ENCODE results near the gene NKAIN2. TPM values are rescaled to one million over a fixed set of nuclear protein-coding genes. Genes with fewer than 3 reads are reported as not detected.
A peak's percentile ranks its signal among the peaks of the same experiment; 100 is the strongest.

The NKAIN2 gene
- polyA plus RNA-seq, 1 donor from 2014 or later, result not detected

GRCh38 chr6:123838505-123839234, 35.0 kb downstream of the NKAIN2 start:
- Mint-ChIP-seq H3K9me3 (peaks cover 0 to 6% (median 0%) of the 10 kb centered on the region in 3 donors), H3K27ac (no peak overlapping the region), H3K4me1 (no peaks in the 10 kb centered on the region), H3K36me3 (no peaks in the 10 kb centered on the region), H3K27me3 (no peaks in the 10 kb centered on the region), H3K4me3 (peak overlapping the region in 1 of 4 donors; percentile 17)

GRCh38 chr6:123841067-123841896, 37.6 kb downstream of the NKAIN2 start:
- Mint-ChIP-seq H3K27ac (no peak overlapping the region), H3K36me3 (no peaks in the 10 kb centered on the region), H3K4me1 (no peaks in the 10 kb centered on the region), H3K27me3 (no peaks in the 10 kb centered on the region), H3K4me3 (no peak overlapping the region), H3K9me3 (peaks cover 0 to 6% (median 0%) of the 10 kb centered on the region in 3 donors)

DNA sequence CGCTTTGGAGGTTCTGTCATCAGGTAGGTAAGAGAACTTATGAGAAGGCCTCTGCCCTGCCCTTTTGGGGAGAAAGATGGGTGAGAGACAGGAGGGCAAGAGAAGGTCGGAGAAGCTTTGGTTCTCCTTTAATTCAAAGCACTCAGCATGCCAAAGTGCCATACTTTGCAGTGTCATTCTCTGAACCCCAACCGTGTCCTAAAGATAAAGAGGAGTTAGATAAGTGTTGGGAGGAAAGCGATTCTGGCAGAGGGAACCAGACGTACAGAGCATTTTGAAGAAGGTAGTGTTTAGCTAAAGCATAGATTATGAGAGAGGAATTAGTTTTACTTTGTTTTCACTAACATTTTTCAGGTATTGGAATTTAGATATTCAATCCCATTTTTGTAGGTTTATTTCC, 40.3 kb downstream of the NKAIN2 start:
- H3K9me3 Mint-ChIP-seq, result peaks cover 0 to 5% (median 4%) of the 10 kb centered on the region in 3 donors
- H3K27ac Mint-ChIP-seq, result no peak overlapping the region
- H3K36me3 Mint-ChIP-seq, result no peaks in the 10 kb centered on the region
- H3K4me3 Mint-ChIP-seq, result no peak overlapping the region
- H3K27me3 Mint-ChIP-seq, result no peaks in the 10 kb centered on the region
- H3K4me1 Mint-ChIP-seq, result no peaks in the 10 kb centered on the region

DNA sequence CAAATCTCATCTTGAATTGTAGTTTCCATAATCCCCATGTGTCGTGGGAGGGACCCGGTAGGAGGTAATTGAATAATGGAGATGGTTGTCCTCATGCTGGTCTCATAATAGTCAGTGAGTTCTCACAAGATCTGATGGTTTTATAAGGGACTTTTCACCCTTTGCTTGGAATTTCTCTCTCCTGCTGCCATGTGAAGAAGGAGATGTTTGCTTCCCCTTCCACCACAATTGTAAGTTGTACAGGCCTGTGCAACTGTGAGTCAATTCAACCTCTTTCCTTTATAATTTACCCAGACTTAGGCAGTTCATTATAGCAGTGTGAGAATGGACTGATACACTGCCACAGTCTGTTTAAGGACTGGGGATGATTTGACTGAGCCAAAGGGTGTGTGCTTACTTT, 44.7 kb downstream of the NKAIN2 start:
- no peak overlapping the region for H3K27ac Mint-ChIP-seq
- peaks cover 0 to 7% (median 0%) of the 10 kb centered on the region in 3 donors for H3K9me3 Mint-ChIP-seq
- H3K4me1 Mint-ChIP-seq, result no peaks in the 10 kb centered on the region
- no peaks in the 10 kb centered on the region for H3K27me3 Mint-ChIP-seq
- H3K36me3 Mint-ChIP-seq, result no peaks in the 10 kb centered on the region
- no peak overlapping the region for H3K4me3 Mint-ChIP-seq

DNA sequence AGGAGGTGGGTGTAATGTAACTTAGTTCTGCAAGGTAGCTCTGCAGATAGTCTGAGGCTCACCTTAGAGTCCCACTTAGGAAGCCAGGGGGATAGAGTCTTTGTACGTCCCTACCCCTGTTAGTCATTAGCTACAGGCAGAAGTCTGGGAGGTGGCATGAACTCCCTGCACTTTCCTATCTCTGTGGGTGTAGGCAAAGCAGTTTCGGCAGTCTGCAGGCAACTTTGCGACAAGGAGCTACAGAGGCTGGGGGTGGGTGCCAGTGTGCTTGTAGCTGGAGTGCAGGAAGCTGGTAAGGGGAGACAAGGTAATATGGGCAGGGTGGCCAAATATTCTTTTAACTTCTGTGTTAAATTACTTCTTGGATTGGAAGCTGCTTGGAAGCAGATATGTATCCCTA, 45.7 kb downstream of the NKAIN2 start:
- H3K4me1 Mint-ChIP-seq, result no peaks in the 10 kb centered on the region
- no peak overlapping the region for H3K27ac Mint-ChIP-seq
- H3K9me3 Mint-ChIP-seq, result peaks cover 0 to 7% (median 0%) of the 10 kb centered on the region in 3 donors
- H3K36me3 Mint-ChIP-seq, result no peaks in the 10 kb centered on the region
- H3K27me3 Mint-ChIP-seq, result no peaks in the 10 kb centered on the region
- peak overlapping the region in 1 of 4 donors; percentile 72 for H3K4me3 Mint-ChIP-seq

DNA sequence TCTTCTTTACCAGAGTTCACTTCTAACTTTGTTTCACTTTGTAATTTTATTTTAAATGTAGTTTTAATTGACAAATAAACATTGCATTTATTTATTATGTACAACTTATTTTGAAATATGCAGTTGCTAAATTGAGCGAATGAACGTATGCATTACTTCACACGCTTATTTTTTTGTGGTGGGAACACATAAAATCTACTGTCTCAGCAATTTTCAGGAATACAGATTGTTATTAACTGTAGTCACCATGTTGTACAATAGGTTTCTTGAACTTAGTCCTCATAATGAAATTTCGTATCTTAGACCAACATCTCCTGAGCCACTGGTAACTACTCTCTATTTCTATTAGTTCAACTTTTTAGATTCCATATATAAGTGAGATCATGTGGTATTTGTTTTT, 46.9 kb downstream of the NKAIN2 start:
- H3K36me3 Mint-ChIP-seq, result no peaks in the 10 kb centered on the region
- H3K4me1 Mint-ChIP-seq, result no peaks in the 10 kb centered on the region
- no peak overlapping the region for H3K27ac Mint-ChIP-seq
- H3K9me3 Mint-ChIP-seq, result peaks cover 0 to 7% (median 0%) of the 10 kb centered on the region in 3 donors
- no peak overlapping the region for H3K4me3 Mint-ChIP-seq
- H3K27me3 Mint-ChIP-seq, result no peaks in the 10 kb centered on the region

DNA sequence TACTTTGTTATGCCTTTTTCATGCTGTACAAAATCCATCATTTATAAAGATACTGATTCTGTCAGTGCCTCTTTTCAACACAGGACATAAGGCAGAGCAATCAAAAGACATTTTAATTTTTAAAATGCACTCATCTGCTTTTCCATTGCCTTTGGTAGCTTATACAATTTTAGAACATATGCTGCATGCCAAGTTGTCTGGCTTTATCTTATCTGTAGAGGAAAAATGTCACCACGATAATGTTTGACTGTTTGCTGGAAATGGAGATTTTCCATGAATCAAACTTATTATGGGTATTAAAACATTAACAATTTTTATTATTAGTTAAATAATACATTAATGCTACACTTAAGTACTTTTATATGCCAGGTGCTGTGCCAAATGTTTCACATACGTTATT, 50.5 kb downstream of the NKAIN2 start:
- H3K4me1 Mint-ChIP-seq, result no peaks in the 10 kb centered on the region
- H3K9me3 Mint-ChIP-seq, result peaks cover 0 to 3% (median 3%) of the 10 kb centered on the region in 3 donors
- no peaks in the 10 kb centered on the region for H3K36me3 Mint-ChIP-seq
- H3K27ac Mint-ChIP-seq, result no peak overlapping the region
- H3K27me3 Mint-ChIP-seq, result no peaks in the 10 kb centered on the region
- no peak overlapping the region for H3K4me3 Mint-ChIP-seq

GRCh38 chr6:123855506-123855905, 51.8 kb downstream of the NKAIN2 start:
- Mint-ChIP-seq H3K4me3 (no peak overlapping the region), H3K9me3 (peaks cover 0 to 4% (median 3%) of the 10 kb centered on the region in 3 donors), H3K4me1 (no peaks in the 10 kb centered on the region), H3K27me3 (no peaks in the 10 kb centered on the region), H3K27ac (no peak overlapping the region), H3K36me3 (no peaks in the 10 kb centered on the region)

GRCh38 chr6:123859291-123859690, 55.6 kb downstream of the NKAIN2 start:
- Mint-ChIP-seq H3K27ac (no peak overlapping the region), H3K27me3 (no peaks in the 10 kb centered on the region), H3K4me3 (no peak overlapping the region), H3K4me1 (no peaks in the 10 kb centered on the region), H3K36me3 (no peaks in the 10 kb centered on the region), H3K9me3 (peaks cover 1 to 9% (median 6%) of the 10 kb centered on the region in 3 donors)

- H3K27ac Mint-ChIP-seq, result no peak overlapping the region
- peaks cover 0 to 2% (median 0%) of the 10 kb centered on the region in 3 donors for H3K4me1 Mint-ChIP-seq
- no peak overlapping the region for H3K4me3 Mint-ChIP-seq
- no peaks in the 10 kb centered on the region for H3K27me3 Mint-ChIP-seq
- H3K9me3 Mint-ChIP-seq, result peaks cover 0 to 6% (median 2%) of the 10 kb centered on the region in 3 donors
- H3K36me3 Mint-ChIP-seq, result no peaks in the 10 kb centered on the region
Measured at GRCh38 chr6:123869334-123869733, 65.7 kb downstream of the NKAIN2 start.

DNA sequence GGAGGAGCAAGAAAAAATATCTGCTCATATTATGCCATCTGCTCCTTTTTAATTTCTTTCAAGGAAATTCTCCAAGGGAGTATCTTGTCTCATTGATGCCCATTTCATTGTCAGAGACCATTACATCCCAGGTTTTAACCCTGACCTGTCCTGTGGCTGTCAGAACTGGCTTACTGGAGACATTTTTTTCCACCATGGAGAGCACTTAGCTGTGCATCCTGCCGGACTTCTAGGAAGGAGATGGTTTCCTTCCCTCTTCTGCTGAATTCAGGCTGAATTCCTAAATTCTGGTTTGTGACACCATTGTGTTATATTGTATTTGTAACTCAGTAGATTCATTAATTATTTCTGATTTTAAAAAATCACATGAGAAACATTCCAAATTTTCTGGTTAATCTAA, 70.3 kb downstream of the NKAIN2 start:
- Mint-ChIP-seq H3K36me3 (no peaks in the 10 kb centered on the region), H3K27ac (no peak overlapping the region), H3K4me1 (peaks cover 0 to 2% (median 0%) of the 10 kb centered on the region in 3 donors), H3K4me3 (no peak overlapping the region), H3K9me3 (peaks cover 2 to 6% (median 5%) of the 10 kb centered on the region in 3 donors), H3K27me3 (no peaks in the 10 kb centered on the region)

DNA sequence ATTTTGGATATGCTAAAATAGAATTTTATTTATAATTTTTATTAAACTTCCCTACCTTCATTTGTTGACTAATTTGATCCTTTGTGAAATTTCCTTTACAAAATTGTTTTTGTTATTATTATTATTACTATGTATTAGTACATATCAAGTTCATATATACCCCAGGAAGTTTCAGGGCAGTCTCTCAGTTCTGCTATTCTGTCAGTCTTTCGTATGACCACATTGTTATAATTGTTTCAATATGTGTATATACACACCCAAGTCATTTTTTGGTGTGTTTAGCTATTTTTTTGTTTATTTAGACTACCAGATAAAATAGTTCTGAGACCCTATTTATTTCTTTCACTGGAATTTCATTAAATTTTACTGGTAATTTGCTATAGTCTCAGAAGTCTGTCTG, 72.1 kb downstream of the NKAIN2 start:
- Mint-ChIP-seq H3K36me3 (no peaks in the 10 kb centered on the region), H3K27ac (no peak overlapping the region), H3K27me3 (no peaks in the 10 kb centered on the region), H3K4me3 (no peak overlapping the region), H3K4me1 (peaks cover 0 to 2% (median 0%) of the 10 kb centered on the region in 3 donors), H3K9me3 (peaks cover 3 to 6% (median 5%) of the 10 kb centered on the region in 3 donors)

DNA sequence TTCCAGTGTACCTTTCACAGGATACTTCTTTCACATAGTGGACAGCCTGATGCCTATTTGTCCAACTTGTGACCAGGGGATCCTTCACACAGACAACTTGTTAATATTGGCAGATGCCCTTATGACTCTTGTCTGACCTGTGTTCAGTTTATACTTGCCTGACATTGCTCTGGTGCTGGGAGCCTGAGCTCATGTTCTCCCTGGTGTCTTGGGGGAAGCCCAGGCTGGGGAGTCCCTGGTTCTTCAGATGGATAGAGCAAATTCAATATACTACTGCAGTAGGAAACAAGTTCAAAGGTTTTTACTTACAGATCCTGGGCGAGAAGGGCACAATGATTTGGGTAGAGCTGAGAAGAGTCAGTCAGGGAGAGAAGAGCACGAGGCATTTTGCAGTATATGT, 76.1 kb downstream of the NKAIN2 start:
- peaks cover 0 to 7% (median 3%) of the 10 kb centered on the region in 3 donors for H3K9me3 Mint-ChIP-seq
- no peaks in the 10 kb centered on the region for H3K36me3 Mint-ChIP-seq
- H3K4me3 Mint-ChIP-seq, result no peak overlapping the region
- no peaks in the 10 kb centered on the region for H3K27me3 Mint-ChIP-seq
- no peak overlapping the region for H3K27ac Mint-ChIP-seq
- no peaks in the 10 kb centered on the region for H3K4me1 Mint-ChIP-seq

DNA sequence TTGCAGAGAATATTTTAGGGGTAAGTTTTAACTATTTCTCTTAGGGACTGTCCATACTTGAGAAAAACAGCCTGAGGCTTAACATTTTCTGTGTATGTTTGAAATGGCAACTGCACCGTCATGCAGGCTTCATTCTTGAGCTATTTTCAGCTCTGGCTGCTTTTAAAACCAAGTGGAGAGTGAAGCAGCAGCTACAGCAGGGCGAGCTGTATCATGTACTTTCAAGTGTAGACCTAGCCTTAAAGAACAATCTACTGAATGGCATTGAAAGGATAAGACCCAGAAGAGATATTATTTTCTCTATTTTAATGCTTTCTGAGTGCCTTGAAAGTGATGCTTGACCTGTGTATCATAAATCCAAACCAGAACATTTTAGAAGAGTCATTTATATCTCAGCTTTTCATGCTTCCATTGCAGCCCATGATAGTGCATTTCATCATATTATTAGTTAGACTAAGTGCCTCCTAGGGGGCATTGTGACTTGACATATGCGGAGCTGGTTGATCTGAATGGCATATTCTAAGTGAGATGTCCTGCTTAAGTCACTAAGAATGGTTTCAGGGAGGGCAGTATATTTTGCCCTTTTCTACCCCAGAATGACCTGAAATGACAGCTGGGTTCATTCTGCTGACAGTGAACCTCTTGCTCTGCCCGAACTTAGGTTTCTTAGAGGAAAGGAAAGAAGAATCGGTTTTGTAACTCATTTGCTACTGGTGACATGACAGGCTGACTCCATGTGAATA, 85.3 kb downstream of the NKAIN2 start:
- Mint-ChIP-seq H3K9me3 (peaks cover 0 to 9% (median 4%) of the 10 kb centered on the region in 3 donors), H3K36me3 (no peaks in the 10 kb centered on the region), H3K27me3 (no peaks in the 10 kb centered on the region), H3K4me3 (no peak overlapping the region), H3K4me1 (no peaks in the 10 kb centered on the region), H3K27ac (no peak overlapping the region)

- peaks cover 0 to 1% (median 0%) of the 10 kb centered on the region in 3 donors for H3K4me1 Mint-ChIP-seq
Measured at GRCh38 chr6:123895346-123895745, 91.7 kb downstream of the NKAIN2 start.

More at GRCh38 chr6:123895346-123895745, 91.7 kb downstream of the NKAIN2 start:
- Mint-ChIP-seq H3K4me3 (no peak overlapping the region), H3K27me3 (no peaks in the 10 kb centered on the region), H3K27ac (no peak overlapping the region), H3K36me3 (no peaks in the 10 kb centered on the region), H3K9me3 (peaks cover 2 to 12% (median 4%) of the 10 kb centered on the region in 3 donors)

Data from IgD-negative memory B cell (primary cell).